A549 (cell line): ENCODE results near the gene HLF. TPM values are rescaled to one million over a fixed set of nuclear protein-coding genes. Genes with fewer than 3 reads are reported as not detected.

Source experiments
- ATAC-seq, 2 experiments: fragments of 200-7000 bp in 1 of 2; fragments of >200 bp in 1 of 2; cut with Nextera tagmentation in 1 of 2; cut with Tn5 transposase in 1 of 2; 3 replicates each; pipeline versions ENCODE4 v1.8.0 to v1.9.1; 2018 to 2020; ENCODE audit warnings: mild to moderate bottlenecking in 1 of 2, moderate library complexity in 1 of 2
- CTCF ChIA-PET: fragments of 300-600 bp; sonication (Branson Sonifier 250); formaldehyde crosslinking; extraction: SDS; loops from one replicate; lab custom pipeline; 2021; ENCODE audit warnings: antibody characterized with exemption, inconsistent platforms; lab: Yijun Ruan, JAX
- POLR2A ChIA-PET: fragments of 350-600 bp; formaldehyde crosslinking; extraction: SDS; loops from one replicate; lab custom pipeline; 2021; ENCODE audit warnings: antibody characterized with exemption, inconsistent platforms; lab: Yijun Ruan, JAX
- DNase-seq, 2 experiments: peaks; one replicate each; pipeline versions ENCODE4 v3.0.0 to v3.0.0-alpha.2; 2011 to 2016; ENCODE audit warnings: low read depth in 1 of 2, low spot score in 1 of 2
- FAIRE-seq: peaks from 2 replicates; lab custom pipeline; 2011; peaks lifted over from hg19 to GRCh38; lab: Jason Lieb, UNC
- H3K27ac ChIP-seq, 2 experiments: fragments of >200 bp; sonication (Bioruptor Twin); formaldehyde crosslinking; 3 replicates each; pipeline ENCODE4 v1.5.1; 2016 to 2017
- H3K4me1 ChIP-seq: fragments of >200 bp; sonication (Bioruptor Twin); formaldehyde crosslinking; 3 replicates; pipeline ENCODE4 v1.6.1; 2016
- H3K4me2 ChIP-seq: fragments of >200 bp; sonication (Bioruptor Twin); formaldehyde crosslinking; 3 replicates; pipeline ENCODE4 v1.6.1; 2016
- H3K4me3 ChIP-seq: fragments of >200 bp; sonication (Bioruptor Twin); formaldehyde crosslinking; 3 replicates; pipeline ENCODE4 v1.5.1; 2016
- H3K9me3 ChIP-seq: fragments of >200 bp; sonication (Bioruptor Twin); formaldehyde crosslinking; 3 replicates; pipeline ENCODE4 v1.6.1; 2016
- CBX2 ChIP-seq: fragments of 200-600 bp; sonication (generic); IDR thresholded peaks from 2 replicates; pipeline ENCODE4 v1.6.1; 2016; ENCODE audit warnings: low read depth, mild to moderate bottlenecking, borderline replicate concordance
- CBX8 ChIP-seq: fragments of 200-600 bp; sonication (generic); IDR thresholded peaks from 2 replicates; pipeline ENCODE4 v1.6.1; 2016
- CHD2 ChIP-seq: fragments of 150-350 bp; IDR thresholded peaks from 2 replicates; pipeline ENCODE4 v1.6.1; 2014; ENCODE audit warnings: low read length; ENCODE audit not compliant: partially characterized antibody
- CHD4 ChIP-seq: fragments of 200-600 bp; sonication (generic); IDR thresholded peaks from 2 replicates; pipeline ENCODE4 v1.6.1; 2016; ENCODE audit warnings: antibody characterized with exemption, mild to moderate bottlenecking, borderline replicate concordance
- EHMT2 ChIP-seq: fragments of 200-600 bp; sonication (generic); IDR thresholded peaks from 2 replicates; pipeline ENCODE4 v1.6.1; 2016; ENCODE audit warnings: antibody characterized with exemption, low read depth, mild to moderate bottlenecking, moderate library complexity
- ESRRA ChIP-seq: fragments of 150-350 bp; IDR thresholded peaks from 2 replicates; pipeline ENCODE4 v1.6.1; 2014; ENCODE audit warnings: mild to moderate bottlenecking, low read length, borderline replicate concordance
- FOSB ChIP-seq: fragments of 250-450 bp; sonication (Bioruptor Pico); IDR thresholded peaks from 2 replicates; pipeline ENCODE4 v1.5.0; 2020; ENCODE audit warnings: mild to moderate bottlenecking, moderate library complexity
- GATA3 ChIP-seq: IDR thresholded peaks from 2 replicates; pipeline ENCODE4 v1.6.1; 2012; ENCODE audit warnings: borderline replicate concordance
- HDAC2 ChIP-seq: fragments of 200-600 bp; sonication (generic); IDR thresholded peaks from 2 replicates; pipeline ENCODE4 v1.6.1; 2016
- HES2 ChIP-seq: fragments of >200 bp; sonication (Bioruptor Twin); formaldehyde crosslinking; IDR thresholded peaks from 2 replicates; pipeline ENCODE4 v1.6.1; 2016
- MAZ ChIP-seq: fragments of 150-350 bp; IDR thresholded peaks from 2 replicates; pipeline ENCODE4 v1.6.1; 2014; ENCODE audit warnings: antibody characterized with exemption, low read depth, low read length, borderline replicate concordance
- MYC ChIP-seq: IDR thresholded peaks from 2 replicates; pipeline ENCODE4 v1.6.1; 2012; ENCODE audit warnings: mild to moderate bottlenecking, inconsistent platforms, low read length, improper control_type of control experiment, borderline replicate concordance
- PHF8 ChIP-seq: fragments of 200-600 bp; sonication (generic); IDR thresholded peaks from 2 replicates; pipeline ENCODE4 v1.6.1; 2016; ENCODE audit warnings: low read depth, mild to moderate bottlenecking, antibody characterized with exemption, moderate library complexity, borderline replicate concordance
- RAD21 ChIP-seq, 2 experiments: fragments of >200 bp in 1 of 2; sonication (Bioruptor Twin) in 1 of 2; formaldehyde crosslinking in 1 of 2; IDR thresholded peaks in 1 of 2; conservative IDR thresholded peaks in 1 of 2; 2 replicates in 1 of 2; 3 replicates in 1 of 2; pipeline ENCODE4 v1.6.1; 2012 to 2018; ENCODE audit warnings: inconsistent platforms in 1 of 2
- RARB ChIP-seq: fragments of 250-450 bp; sonication (Bioruptor Pico); IDR thresholded peaks from 2 replicates; pipeline ENCODE4 v1.8.0; 2021; ENCODE audit warnings: mild to moderate bottlenecking, moderate library complexity
- SREBF2 ChIP-seq: fragments of 450-650 bp; IDR thresholded peaks from 2 replicates; pipeline ENCODE4 v1.6.1; 2014; ENCODE audit warnings: mild to moderate bottlenecking, moderate library complexity
- TFCP2L1 ChIP-seq: fragments of 250-450 bp; sonication (Bioruptor Pico); IDR thresholded peaks from 2 replicates; pipeline ENCODE4 v1.5.0; 2021; ENCODE audit warnings: mild to moderate bottlenecking
- USF2 ChIP-seq: fragments of 450-650 bp; IDR thresholded peaks from 2 replicates; pipeline ENCODE4 v1.6.1; 2014; ENCODE audit warnings: antibody characterized with exemption
- ZC3H11A ChIP-seq: fragments of 450-650 bp; IDR thresholded peaks from 2 replicates; pipeline ENCODE4 v1.6.1; 2014; ENCODE audit warnings: antibody characterized with exemption, mild to moderate bottlenecking
- ZFP36 ChIP-seq: fragments of 450-650 bp; IDR thresholded peaks from 2 replicates; pipeline ENCODE4 v1.6.1; 2014; ENCODE audit warnings: borderline replicate concordance; ENCODE audit not compliant: partially characterized antibody
- ZSCAN20 ChIP-seq: fragments of 250-450 bp; sonication (Bioruptor Pico); IDR thresholded peaks from 2 replicates; pipeline ENCODE4 v1.8.0; 2022; ENCODE audit warnings: mild to moderate bottlenecking, moderate library complexity
- WGBS: methylation state at CpG from one replicate; pipeline ENCODE4 v1.1.6; 2017; ENCODE audit errors: missing lambda C conversion rate; 5-methylcytosine and 5-hydroxymethylcytosine counted together
- polyA plus RNA-seq, 4 experiments: library from polyadenylated mRNA; depleted of rRNA in 3 of 4; stranded (reverse); fragments of >200 nt; fragmentation: RNase III in 1 of 4; extraction: RNeasy Plus Mini Kit Qiagen cat#74134 plus additional on column Dnase treatment in 1 of 4; gene quantifications; 2 replicates in 3 of 4; 3 replicates in 1 of 4; pipeline ENCODE4 v1.2.3, GENCODE V29; 2011 to 2017
- TF ChIP-seq, protein P1 (sequence below): fragments of >200 bp; sonication (Bioruptor Twin); formaldehyde crosslinking; IDR thresholded peaks from 3 replicates; pipeline ENCODE4 v1.6.1; 2016

HLF gene
- polyA plus RNA-seq, 2 of the 4 experiments (the other 2 are of a cell fraction): 0.35 to 1.0 TPM

GRCh38 chr17:55279203-55279602 is 14.4 kb downstream of the HLF start:
- no peak for FAIRE-seq
- WGBS: 76% methylated on average over 1 of the region's 1 CpG
- POLR2A ChIA-PET: no interaction called here

DNA sequence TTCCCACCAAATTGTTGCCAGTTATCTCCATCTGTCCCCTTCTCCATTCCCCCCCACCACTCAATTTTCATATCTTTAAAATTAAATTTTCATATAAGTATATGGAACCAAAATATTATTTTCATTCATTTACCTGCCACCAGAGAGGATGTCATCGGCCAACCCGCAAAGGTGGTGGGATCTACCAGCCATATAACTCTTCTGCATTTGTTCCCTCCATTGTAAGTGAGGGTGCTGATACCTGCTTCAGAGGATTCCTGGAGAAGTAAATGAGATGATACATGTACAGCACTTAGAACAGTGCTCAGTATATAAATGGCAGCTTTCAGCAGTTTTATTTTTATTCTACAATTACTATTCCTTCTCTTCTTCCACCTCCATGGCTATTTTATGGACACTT is 15.0 kb downstream of the HLF start:
- CTCF ChIA-PET: no interaction called here
- POLR2A ChIA-PET: no interaction called here
- no peak for FAIRE-seq

More at GRCh38 chr17:55279203-55279602, 14.4 kb downstream of the HLF start:
- DNase-seq: no peak
- Histone ChIP-seq H3K4me3 (no peak overlapping the region), H3K9me3 (no peaks in the 10 kb centered on the region), H3K27ac (no peak overlapping the region), H3K4me1 (peaks cover 37% of the 10 kb centered on the region), H3K4me2 (no peak overlapping the region)
- CTCF ChIA-PET: no interaction called here
- TF ChIP-seq USF2 (no peak), HDAC2 (no peak), RARB (CRISPR knock-in tag) (no peak), ZFP36 (no peak), MYC (no peak), PHF8 (no peak), SREBF2 (no peak)
- TF ChIP-seq, protein P1, sequence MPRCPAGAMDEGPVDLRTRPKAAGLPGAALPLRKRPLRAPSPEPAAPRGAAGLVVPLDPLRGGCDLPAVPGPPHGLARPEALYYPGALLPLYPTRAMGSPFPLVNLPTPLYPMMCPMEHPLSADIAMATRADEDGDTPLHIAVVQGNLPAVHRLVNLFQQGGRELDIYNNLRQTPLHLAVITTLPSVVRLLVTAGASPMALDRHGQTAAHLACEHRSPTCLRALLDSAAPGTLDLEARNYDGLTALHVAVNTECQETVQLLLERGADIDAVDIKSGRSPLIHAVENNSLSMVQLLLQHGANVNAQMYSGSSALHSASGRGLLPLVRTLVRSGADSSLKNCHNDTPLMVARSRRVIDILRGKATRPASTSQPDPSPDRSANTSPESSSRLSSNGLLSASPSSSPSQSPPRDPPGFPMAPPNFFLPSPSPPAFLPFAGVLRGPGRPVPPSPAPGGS: no peak
- no peak for ATAC-seq

GRCh38 chr17:55280212-55280611 is 15.5 kb downstream of the HLF start:
- H3K4me3 ChIP-seq: no peak overlapping the region
- no peak for ATAC-seq
- no peak for DNase-seq
- peaks cover 45% of the 10 kb centered on the region for H3K4me1 ChIP-seq
- ChIA-PET POLR2A (no interaction called here), CTCF (no interaction called here)
- no peak for TF ChIP-seq RAD21 (conservative IDR thresholded peaks at IDR 0.05 in 1 of 2, IDR thresholded peaks at IDR 0.05 in 1 of 2)
- TF ChIP-seq GATA3: no peak
- TF ChIP-seq ZSCAN20: no peak
- no peak for TF ChIP-seq CHD4
- TF ChIP-seq FOSB: no peak
- no peak for TF ChIP-seq ESRRA
- TF ChIP-seq SREBF2: no peak
- H3K9me3 ChIP-seq: no peaks in the 10 kb centered on the region
- FAIRE-seq: no peak
- peak overlapping the region in 1 of 2 experiments; percentile 20; a peak in 2 of 6 replicates for H3K27ac ChIP-seq
- H3K4me2 ChIP-seq: no peak overlapping the region

More for the DNA sequence above, 15.0 kb downstream of the HLF start:
- Histone ChIP-seq H3K4me2 (no peak overlapping the region), H3K9me3 (no peaks in the 10 kb centered on the region), H3K27ac (peak overlapping the region in 1 of 2 experiments; percentile 20; a peak in 2 of 6 replicates), H3K4me1 (peaks cover 41% of the 10 kb centered on the region), H3K4me3 (no peak overlapping the region)
- ATAC-seq (no peak), DNase-seq (no peak)
- TF ChIP-seq EHMT2: no peak
- no peak for TF ChIP-seq FOSB
- TF ChIP-seq HES2: no peak
- no peak for TF ChIP-seq CBX8
- no peak for TF ChIP-seq CHD2
- TF ChIP-seq TFCP2L1 (CRISPR knock-in tag): no peak
- no peak for TF ChIP-seq ZC3H11A
- no peak for TF ChIP-seq HDAC2
- TF ChIP-seq CBX2: no peak
- no peak for TF ChIP-seq MAZ
- WGBS: 82% methylated on average over 2 of the region's 2 CpGs
